GM21737 (cell line): ENCODE measurements around the gene RFC2.
"Not testable (repeated sequence)": the region's sequence is repeated elsewhere in the genome, so short reads cannot be mapped to it uniquely, and the experiment has no call there.

ENCODE experiments used
- ATAC-seq: cut with Tn5 transposase; IDR thresholded peaks from one replicate; pipeline ENCODE4 v1.9.1; 2021; ENCODE audit warnings: mild to moderate bottlenecking, moderate library complexity; ENCODE audit not compliant: unreplicated experiment

The RFC2 gene

DNA sequence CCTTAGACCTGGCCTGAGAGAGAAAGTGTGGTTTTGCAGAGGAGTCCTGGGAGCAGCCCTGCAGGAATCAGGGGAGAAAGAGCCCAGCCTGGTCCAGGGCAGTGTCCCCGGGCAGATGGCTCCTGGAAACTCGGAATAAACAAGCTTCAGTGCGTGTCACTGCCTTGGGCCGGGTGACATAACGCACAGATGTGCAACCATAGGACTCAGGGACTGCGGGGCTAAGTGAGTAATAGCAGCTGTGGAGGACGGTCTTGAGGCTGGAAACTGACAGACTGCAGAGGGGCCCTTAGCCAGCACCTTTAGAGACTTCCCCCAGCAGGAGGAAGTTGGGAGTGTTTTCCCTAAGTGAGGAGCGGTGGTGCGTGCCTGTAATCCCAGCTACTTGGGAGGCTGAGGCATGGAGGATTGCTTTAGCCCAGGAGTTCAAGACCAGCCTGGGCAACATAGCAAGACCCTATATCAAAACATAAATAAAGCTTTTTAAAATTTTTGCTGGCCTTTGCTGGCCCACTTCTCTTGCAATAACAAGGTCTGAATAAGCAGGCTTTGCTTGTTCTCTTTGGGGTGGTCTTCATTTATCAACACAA lies 29.8 kb upstream of the RFC2 start:
- ATAC-seq, result no peak

DNA sequence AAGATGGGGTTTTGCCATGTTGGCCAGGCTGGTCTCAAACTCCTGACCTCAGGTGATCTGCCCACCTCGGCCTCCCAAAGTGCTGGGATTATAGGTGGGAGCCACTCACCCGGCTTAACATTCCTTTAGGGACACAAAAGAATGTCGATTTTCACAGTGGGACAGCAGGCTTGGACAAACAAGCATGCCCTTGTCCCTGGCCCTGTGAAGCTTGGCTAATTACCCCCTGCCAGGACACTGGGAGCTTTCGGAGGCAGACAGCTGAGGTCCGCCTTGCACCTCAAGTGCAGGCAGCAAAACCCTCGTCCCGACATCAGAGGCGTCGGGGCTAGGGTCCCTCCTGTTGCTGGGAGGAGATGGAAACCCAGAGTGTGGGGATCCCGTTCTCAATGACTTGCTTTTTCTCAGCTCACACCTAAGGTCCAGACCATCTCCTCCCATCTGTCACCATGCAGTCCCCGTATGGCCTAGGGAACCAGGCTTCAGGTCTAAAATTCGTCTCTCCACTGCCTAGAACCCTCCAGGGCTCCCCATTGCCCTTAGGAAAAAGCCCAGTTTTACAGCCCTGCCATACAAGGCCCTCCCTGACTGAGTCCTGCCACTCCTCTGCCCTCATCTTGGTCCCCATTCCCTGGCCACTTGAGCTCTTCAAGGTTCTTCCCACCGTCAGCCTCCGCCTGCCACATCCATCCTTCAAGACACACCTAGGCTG lies 28.7 kb upstream of the RFC2 start:
- ATAC-seq, result no peak

DNA sequence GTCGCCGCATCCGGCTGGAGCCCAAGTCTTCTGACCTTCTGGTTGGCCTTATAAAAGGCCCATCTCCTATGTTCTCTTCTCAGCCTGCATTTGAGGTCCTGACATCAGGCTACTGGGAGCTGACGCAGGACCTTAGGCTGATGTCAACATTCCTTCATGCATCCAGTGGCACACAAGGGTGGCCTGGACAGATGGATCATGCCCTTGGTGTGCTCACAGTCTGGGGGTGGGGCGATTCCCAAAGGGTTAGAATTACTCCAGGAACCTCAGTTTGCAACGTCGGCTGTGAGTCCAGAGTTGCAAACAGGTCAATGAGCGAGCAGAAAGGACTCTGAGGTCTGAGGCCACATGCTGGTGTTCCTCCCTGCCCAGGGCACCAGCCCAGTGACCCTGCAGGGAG lies 26.8 kb upstream of the RFC2 start:
- no peak for ATAC-seq

DNA sequence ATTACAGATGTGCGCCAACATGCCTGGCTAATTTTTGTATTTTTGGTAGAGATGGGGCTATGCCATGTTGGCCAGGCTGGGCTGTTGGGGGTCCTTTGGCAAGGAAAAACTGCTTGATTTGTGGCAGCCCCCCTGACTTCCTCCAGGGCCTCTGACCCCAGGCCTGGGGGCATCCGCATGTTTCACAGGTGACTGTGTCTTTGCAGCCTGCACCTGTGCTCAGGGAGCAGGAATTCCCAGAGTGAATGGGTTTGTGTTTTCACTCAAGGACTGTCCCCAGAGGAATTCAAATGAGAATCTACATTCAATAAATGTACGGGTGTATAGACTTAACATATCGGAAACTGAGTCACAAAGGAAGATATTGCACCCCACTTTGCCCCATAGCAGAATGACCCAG lies 23.4 kb upstream of the RFC2 start:
- ATAC-seq, result no peak

DNA sequence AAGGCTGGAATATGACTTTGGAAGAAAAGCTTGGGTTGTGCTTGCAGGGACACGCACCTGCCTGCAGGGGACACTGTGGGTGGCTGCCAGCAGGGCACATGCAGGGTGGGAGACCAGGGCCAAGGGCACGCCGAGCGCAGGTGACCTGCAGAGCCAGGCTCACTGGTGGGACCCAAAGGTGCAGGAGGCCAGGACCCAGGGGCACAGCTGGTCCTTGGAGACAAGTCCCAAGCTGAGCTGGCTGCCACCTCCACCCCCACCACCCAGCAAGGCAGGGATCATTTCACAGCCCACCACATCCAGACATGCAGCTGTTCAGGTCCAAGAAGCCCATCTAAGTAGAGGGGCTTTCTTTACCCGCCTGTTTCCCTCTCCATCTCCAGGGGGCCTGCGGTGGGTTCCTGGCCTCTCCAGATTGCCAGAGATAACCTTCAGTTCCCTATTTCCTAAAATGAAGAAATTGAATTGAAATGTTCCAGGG lies 21.2 kb upstream of the RFC2 start:
- no peak for ATAC-seq

DNA sequence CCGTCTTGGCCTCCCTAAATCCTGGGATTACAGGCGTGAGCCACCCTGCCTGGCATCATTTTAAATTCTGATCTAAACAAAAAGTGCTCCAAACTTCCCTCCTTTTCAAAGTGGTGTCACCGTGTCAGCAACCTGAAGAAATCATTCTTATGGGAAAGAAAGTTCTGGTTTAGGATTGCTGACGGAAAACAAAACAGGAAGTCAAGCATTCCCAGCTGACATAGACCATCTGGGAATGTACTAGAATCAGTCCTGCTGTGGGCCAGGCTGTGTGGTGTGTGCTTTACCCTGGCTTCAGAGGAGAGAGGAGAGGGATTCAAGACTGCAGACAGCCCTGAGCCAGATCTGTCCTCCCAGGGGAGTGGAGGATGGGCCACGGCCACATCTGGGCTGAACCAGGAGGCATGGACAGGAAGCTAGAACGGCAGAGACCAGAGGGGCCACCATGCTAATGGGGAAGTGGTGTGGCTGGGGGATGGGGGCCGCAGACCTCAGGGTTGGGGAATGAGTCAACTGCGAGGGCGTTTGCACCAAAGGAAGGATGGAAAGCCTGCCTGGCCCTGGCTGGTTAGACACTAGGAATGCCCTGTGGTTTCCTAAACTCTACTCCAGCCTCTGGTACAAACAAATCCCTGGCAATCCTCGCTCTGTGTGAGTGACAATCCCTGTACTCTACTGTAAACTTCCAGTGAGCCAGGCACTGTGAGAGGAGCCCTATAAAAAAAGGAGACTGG lies 18.3 kb upstream of the RFC2 start:
- peak; percentile 73 for ATAC-seq

DNA sequence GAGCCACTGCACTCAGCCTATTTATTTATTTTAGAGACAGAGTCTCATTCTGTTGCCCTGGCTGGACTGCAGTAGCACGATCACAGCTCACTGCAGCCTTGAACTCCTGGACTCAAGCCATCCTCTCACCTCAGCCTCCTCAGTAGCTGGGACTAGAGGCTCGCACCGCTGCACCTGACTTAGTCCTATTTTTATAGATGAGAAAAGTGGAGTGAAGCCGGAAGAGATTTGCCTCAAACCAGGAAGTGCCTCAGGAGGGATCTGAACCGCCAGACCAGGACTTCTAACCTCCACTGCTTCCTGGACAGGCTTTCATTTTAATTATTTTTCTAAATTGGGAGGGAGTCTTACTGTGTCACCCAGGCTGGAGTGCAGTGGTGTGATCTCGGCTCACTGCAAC lies 17.5 kb upstream of the RFC2 start:
- no peak for ATAC-seq

DNA sequence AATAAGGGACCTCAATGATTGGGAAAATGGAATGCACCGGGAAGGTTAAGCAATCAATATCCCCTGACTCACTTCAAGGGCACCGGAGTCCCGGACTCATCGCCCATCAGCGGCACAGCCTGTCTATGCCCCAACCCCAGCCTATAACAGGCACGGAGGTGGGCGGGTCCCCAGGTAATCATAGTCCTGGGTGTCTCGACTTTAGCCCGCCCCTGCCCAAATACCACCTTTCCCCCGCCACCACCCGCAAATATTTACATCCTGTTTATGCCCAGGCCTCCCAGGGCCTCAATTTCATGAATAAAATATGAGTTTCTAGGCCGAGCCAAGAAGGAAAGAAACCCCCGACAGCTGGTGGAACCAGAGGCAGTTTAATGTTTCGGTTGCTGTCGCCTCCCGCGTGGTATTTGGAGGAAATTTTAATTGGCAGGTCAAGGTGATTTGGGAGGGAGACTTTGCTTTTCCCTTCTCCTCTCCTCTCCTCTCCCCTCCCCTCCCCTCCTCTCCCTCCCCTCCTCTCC lies 15.6 kb upstream of the RFC2 start:
- ATAC-seq, result peak; percentile 39

DNA sequence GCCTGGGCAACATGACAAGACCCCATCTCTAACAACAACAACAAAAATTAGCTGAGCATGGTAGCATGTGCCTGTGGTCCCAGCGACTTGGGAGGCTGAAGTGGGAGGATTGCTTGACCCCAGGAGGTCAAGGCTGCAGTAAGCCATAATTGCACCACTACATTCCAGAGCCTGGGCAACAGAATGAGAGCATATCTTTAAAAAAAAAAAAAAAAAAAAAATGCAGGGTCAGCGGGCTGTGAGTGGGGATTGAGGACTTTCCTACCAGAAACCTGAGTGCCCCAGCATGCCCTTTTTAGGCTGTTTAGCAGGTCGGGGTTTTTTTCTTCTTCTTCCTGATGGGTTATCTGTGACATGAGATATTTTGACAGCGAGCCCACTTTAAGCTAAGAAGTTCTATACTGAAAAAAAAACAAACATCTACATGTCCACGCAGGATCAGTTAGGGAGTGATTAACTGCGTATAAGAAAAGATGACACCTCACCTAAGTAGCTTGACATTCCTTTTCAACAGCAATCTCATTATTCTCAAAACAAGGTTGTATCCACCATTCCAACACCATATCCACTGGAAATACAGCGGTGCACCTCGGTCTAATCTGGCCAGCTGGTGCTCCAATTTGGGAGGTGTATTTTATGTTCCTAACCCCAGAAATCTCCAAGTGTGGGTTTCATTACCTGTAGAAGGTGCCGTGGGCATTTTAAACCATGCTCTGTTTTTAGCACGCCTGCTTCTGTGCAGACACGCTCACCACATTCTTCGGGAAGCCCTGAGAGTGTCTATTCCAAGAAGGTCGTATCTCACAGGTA lies 13.8 kb upstream of the RFC2 start:
- no peak for ATAC-seq

DNA sequence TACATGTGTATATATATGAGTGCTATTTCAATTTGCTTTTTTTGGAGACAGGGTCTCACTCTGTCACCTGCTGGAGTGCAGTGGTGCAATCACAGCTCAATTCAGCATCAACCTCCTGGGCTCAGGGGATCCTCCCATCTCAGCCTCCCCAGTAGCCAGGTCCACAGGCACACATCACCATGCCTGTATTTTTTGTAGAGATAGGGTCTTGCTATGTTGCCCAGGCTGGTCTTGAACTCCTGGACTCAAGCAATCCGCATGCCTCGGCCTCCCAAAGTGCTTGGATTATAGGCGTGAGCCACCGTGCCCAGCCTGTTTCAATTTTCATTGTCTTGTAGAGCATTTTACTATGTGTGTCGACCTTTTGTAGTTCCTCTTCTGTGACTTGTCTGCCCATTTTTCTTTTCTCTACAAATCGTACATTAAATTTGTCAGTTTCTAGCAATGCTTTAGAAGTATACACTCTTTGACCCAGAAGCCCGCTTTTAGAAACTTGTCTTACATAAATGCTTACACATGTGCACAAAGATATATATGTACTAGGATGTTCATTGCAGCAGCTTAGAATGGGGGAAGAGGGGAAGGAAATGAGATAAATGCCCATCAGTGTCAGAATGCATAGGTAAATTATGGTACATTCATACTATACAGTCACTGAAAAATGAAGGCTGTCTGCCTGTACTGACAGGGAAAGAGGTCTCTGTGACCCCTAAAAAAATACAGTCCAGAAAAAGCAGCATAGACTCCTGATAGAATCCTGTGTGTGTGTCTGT lies 12.2 kb upstream of the RFC2 start:
- ATAC-seq, result no peak

DNA sequence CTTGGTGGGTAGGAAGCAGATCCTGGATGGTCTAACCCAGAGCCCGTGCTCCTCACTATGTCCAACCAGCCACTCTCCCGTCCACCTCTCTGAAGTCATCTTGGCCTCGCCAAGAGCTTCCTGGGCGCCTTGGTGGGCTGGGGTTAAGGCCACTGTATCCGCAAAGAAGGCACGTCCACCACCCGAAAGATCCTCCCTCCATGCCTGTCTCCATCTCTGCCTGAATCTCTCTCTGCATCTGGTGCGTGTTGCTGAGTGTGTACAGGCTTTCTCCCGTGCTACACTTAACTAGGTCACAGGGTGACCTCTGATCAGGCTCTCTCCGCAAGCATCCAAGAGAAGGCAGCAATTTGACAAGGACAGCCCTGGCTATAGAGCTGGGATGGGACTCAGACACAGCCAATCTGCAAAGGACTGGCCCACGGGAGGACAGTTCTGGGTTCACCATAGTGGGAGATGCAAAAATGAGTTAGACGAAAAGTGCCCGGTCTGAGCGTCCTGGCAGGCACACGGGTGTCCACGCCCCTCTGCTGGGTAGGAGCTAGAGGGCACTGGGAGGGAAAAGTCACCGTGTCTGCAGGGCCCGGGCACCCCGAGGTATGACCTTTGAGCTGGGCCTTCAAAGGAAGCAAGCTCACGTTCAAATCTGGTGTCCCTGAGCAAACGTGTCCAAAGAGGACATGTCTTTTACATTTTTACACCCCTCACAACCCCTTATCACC lies 9.4 kb upstream of the RFC2 start:
- ATAC-seq, result no peak

DNA sequence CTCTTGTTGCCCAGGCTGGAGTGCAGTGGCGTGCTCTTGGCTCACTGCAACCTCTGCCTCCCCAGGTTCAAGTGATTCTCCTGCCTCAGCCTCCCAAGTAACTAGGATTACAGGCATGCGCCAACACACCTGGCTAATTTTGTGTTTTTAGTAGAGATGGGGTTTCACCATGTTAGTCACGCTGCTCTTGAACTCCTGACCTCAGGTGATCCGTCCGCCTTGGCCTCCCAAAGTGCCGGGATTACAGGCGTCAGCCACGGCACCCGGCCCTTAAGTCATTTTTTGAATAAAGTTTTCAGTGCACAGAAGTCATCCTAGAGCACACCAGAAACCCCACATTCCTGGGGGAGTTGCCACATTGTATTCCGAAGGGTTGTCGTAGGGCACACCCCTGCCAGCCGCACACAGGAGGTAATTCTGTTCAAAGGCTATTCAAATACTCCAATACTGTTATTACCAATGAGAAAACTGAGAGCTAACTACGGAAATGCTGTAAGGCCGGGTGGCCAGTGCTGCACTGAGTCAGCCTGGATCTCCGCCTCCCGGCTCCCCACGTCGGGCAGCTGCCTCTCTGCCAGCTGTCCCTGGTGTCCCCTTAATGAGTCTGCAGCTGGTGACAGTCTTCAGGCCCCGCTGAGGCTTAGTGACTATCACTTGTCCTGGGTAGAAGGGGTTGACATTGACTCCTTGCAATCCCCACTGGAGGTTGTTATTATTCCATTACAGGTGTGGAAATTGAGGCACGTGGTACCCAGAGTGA lies 8.6 kb upstream of the RFC2 start:
- no peak for ATAC-seq

DNA sequence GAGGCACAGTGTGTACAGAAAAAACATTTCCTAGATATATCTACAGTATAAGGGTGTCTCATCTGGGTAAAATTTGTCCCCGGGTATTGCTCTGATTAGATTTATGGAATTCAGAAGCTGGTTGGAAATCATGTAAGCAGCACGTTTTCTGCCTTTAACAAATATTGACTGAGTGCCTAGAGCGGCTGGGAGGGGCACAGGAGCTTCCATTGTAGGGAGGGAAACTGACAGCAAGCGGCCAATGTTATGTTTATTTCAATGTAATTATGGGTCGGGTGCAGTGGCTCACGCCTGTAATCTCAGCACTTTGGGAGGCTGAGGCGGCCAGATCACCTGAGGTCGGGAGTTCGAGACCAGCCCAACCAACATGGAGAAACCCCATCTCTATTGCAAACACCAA lies 4.4 kb upstream of the RFC2 start:
- no peak for ATAC-seq

DNA sequence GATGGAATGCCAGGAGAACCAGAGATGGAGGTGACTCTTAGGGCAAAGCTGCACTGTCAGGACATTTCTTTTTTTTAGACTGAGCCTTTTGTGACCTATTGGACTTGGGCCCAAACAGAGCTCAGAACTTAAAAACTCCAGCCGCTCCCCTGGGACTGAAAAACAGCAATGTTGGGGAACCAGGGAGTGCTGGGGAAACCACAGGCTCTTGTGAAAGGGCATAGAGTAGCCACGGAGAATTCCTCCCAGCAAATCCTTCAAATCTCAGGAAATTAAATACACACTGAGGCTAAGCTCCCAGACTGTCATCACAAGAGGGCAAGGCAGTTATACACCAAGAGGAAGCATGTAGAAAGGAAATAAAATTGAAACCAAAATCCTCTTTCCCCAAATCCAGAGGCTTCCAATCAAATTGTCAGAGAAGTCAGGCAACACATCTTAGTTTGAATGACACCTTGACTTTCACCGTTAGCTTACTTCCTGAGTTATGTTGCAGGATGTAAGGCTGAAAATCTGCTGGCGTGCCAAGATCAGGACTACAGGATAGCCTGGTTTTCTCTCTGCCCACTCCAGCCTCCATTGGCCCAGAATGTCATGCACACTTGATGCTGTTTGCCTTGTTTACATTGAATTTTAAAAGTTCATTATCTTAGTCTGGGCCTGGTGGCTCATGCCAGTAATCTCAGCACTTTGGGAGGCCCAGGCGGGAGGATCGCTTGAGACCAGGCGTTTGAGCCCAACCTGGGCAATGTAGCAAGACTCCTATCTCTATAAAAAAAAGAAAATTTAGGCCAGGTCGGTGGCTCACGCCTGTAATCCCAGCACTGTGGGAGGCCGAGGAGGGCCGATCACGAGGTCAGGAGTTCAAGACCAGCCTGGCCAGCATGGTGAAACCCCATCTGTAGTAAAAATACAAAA lies 2.6 kb upstream of the RFC2 start:
- no peak for ATAC-seq

DNA sequence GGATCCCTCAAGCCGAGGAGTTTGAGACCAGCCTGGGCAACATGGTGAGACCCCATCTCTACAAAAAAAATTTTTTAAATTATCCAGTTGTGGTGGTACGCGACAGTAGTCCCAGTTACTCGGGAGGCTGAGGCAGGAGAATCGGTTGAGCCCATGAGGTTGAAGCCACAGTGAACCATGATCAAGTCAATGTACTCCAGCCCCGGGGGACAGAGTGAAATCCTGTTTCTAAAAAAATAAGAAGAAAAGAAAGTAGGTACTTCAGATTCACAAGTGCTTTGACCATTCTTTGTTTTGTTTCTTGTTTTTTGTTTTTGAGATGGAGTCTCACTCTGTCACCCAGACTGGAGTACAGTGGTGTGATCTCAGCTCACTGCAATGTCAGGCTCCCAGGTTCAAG lies 1.3 kb upstream of the RFC2 start:
- not testable (repeated sequence) for ATAC-seq

DNA sequence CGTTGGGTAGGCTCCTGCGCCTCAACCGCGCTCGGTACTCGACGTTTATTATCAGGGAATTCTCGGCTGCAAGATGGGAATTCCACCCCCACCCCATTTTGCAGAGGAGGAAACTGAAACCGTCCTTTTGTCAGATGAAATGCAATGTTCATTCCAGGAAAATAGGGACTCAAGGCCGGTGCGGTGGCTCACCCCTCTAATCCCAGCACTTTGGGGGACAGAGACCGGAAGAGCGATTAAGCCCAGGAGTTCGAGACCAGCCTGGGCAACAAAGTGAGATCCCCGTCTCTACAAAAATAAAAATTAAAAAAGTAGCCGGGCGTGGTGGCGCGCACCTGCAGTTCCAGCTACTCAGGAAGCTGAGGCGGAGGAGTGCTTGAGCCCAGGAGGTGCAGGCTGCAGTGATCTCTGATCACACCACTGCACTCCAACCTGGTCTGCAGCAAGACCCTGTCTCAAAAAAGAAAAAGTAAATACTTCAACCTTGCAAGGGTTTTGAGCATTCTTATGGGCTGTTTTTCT lies 720 bp upstream of the RFC2 start:
- no peak for ATAC-seq

DNA sequence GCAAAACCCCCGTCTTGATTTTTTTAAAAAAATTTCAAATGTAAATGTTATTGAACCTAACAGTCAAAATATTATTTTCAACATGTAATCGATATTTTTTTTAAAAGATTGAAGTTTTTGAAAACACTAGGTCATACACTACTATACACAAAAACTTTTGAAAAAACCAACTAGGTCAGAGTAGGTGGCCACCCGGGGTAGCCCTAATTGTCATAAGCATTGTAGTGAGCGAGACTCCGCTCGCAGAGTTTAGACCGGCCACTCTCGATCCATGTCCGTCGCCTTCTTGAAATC lies 417 bp downstream of the RFC2 start:
- no peak for ATAC-seq

DNA sequence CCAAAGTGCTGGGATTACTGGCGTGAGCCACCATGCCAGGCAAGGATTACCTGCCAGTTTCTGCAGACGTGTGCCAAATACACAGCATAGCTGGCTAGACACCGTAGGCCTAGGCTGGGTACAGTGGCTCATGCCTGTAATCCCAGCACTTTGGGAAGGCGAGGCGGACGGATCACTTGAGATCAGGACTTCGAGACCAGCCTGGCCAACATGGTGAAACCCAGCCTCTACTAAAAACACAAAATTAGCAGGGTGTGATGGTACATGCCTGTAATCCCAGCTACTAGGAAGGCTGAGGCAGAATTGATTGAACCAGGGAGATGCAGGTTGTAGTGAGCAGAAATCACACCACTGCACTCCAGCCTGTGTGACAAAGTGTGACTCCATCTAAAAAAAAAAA lies 868 bp downstream of the RFC2 start:
- ATAC-seq, result no peak
